ENCODE results near the gene NGRN.
"Not testable (repeated sequence)": the region's sequence is repeated elsewhere in the genome, so short reads cannot be mapped to it uniquely, and the experiment has no call there.

Gene NGRN

GRCh38 chr15:90294159-90294558 lies 28.7 kb downstream of the NGRN start:
- no peak for TF ChIP-seq POLR2AphosphoS5 (IDR thresholded peaks at IDR 0.05; ENCODE audit: low read depth, low read length)
- TF ChIP-seq POLR2A (IDR thresholded peaks at IDR 0.05; ENCODE audit: low read depth, low read length) = no peak
- TF ChIP-seq TAF1 (IDR thresholded peaks at IDR 0.05; ENCODE audit: borderline replicate concordance, low read depth, low read length) = no peak
- no peak for FAIRE-seq
- DNase-seq (ENCODE audit: insufficient read length) = no peak

- no peak for TF ChIP-seq TAF1 (IDR thresholded peaks at IDR 0.05; ENCODE audit: borderline replicate concordance, low read depth, low read length)
- TF ChIP-seq POLR2AphosphoS5 (IDR thresholded peaks at IDR 0.05; ENCODE audit: low read depth, low read length) = no peak
- TF ChIP-seq POLR2A (IDR thresholded peaks at IDR 0.05; ENCODE audit: low read depth, low read length) = no peak
- FAIRE-seq (no peak), DNase-seq (ENCODE audit: insufficient read length) (no peak)
Observed at GRCh38 chr15:90294601-90295269, 29.3 kb downstream of the NGRN start.

GRCh38 chr15:90295270-90295648 lies 29.8 kb downstream of the NGRN start:
- no peak for TF ChIP-seq POLR2A (IDR thresholded peaks at IDR 0.05; ENCODE audit: low read depth, low read length)
- no peak for TF ChIP-seq POLR2AphosphoS5 (IDR thresholded peaks at IDR 0.05; ENCODE audit: low read depth, low read length)
- no peak for TF ChIP-seq TAF1 (IDR thresholded peaks at IDR 0.05; ENCODE audit: borderline replicate concordance, low read depth, low read length)
- no peak for DNase-seq (ENCODE audit: insufficient read length)
- no peak for FAIRE-seq

- not testable (repeated sequence) for DNase-seq (ENCODE audit: insufficient read length); FAIRE-seq
Observed at GRCh38 chr15:90296316-90296884, 30.9 kb downstream of the NGRN start.

GRCh38 chr15:90297021-90297420 lies 31.5 kb downstream of the NGRN start:
- no peak for TF ChIP-seq TAF1 (IDR thresholded peaks at IDR 0.05; ENCODE audit: borderline replicate concordance, low read depth, low read length)
- no peak for TF ChIP-seq POLR2AphosphoS5 (IDR thresholded peaks at IDR 0.05; ENCODE audit: low read depth, low read length)
- FAIRE-seq (no peak), DNase-seq (ENCODE audit: insufficient read length) (no peak)

GRCh38 chr15:90300541-90300940 lies 35.1 kb downstream of the NGRN start:
- DNase-seq (ENCODE audit: insufficient read length) = no peak
- TF ChIP-seq POLR2A (IDR thresholded peaks at IDR 0.05; ENCODE audit: low read depth, low read length) = no peak
- no peak for TF ChIP-seq POLR2AphosphoS5 (IDR thresholded peaks at IDR 0.05; ENCODE audit: low read depth, low read length)
- FAIRE-seq = no peak

- TF ChIP-seq POLR2A (IDR thresholded peaks at IDR 0.05; ENCODE audit: low read depth, low read length) (no peak), TAF1 (IDR thresholded peaks at IDR 0.05; ENCODE audit: borderline replicate concordance, low read depth, low read length) (no peak)
- FAIRE-seq (peak; percentile 74), DNase-seq (ENCODE audit: insufficient read length) (no peak)
Observed at GRCh38 chr15:90300988-90301706, 35.7 kb downstream of the NGRN start.

- FAIRE-seq (no peak), DNase-seq (ENCODE audit: insufficient read length) (no peak)
- no peak for TF ChIP-seq POLR2A (IDR thresholded peaks at IDR 0.05; ENCODE audit: low read depth, low read length)
- no peak for TF ChIP-seq POLR2AphosphoS5 (IDR thresholded peaks at IDR 0.05; ENCODE audit: low read depth, low read length)
Observed at GRCh38 chr15:90301707-90302300, 36.3 kb downstream of the NGRN start.

- DNase-seq (ENCODE audit: insufficient read length); FAIRE-seq: not testable (repeated sequence)
Observed at GRCh38 chr15:90305355-90305754, 39.9 kb downstream of the NGRN start.

- FAIRE-seq (no peak), DNase-seq (ENCODE audit: insufficient read length) (no peak)
- TF ChIP-seq TAF1 (IDR thresholded peaks at IDR 0.05; ENCODE audit: borderline replicate concordance, low read depth, low read length) = no peak
Observed at GRCh38 chr15:90305932-90306331, 40.5 kb downstream of the NGRN start.

- FAIRE-seq (peak; percentile 83), DNase-seq (ENCODE audit: insufficient read length) (no peak)
- TF ChIP-seq POLR2AphosphoS5 (IDR thresholded peaks at IDR 0.05; ENCODE audit: low read depth, low read length) (no peak), POLR2A (IDR thresholded peaks at IDR 0.05; ENCODE audit: low read depth, low read length) (peak; percentile 33; the same call in 1 of the 2 replicates), TAF1 (IDR thresholded peaks at IDR 0.05; ENCODE audit: borderline replicate concordance, low read depth, low read length) (no peak)
Observed at GRCh38 chr15:90306560-90306959, 41.1 kb downstream of the NGRN start.

GRCh38 chr15:90307661-90308060 lies 42.2 kb downstream of the NGRN start:
- TF ChIP-seq TAF1 (IDR thresholded peaks at IDR 0.05; ENCODE audit: borderline replicate concordance, low read depth, low read length) = no peak
- no peak for TF ChIP-seq POLR2AphosphoS5 (IDR thresholded peaks at IDR 0.05; ENCODE audit: low read depth, low read length)
- no peak for TF ChIP-seq POLR2A (IDR thresholded peaks at IDR 0.05; ENCODE audit: low read depth, low read length)
- FAIRE-seq (no peak), DNase-seq (ENCODE audit: insufficient read length) (no peak)

Data from GM12892 (cell line).